Neural cell (in vitro differentiated cells): ENCODE measurements around the gene MOGAT2. TPM values are rescaled to one million over a fixed set of nuclear protein-coding genes. Genes with fewer than 3 reads are reported as not detected.

Experiments
- H2AFZ ChIP-seq: fragments of 200-600, 300-800 bp; sonication (generic), shearing (Covaris generic); 2 replicates; pipeline ENCODE4 v1.6.0; 2014; ENCODE audit warnings: low read depth, mild to moderate bottlenecking, antibody characterized with exemption, low read length, moderate library complexity
- H3F3A ChIP-seq: fragments of 200-600 bp; shearing (Covaris generic); 2 replicates; pipeline ENCODE4 v1.6.1; 2016; ENCODE audit warnings: mild to moderate bottlenecking, moderate library complexity, mixed read lengths, antibody characterized with exemption, low read length; ENCODE audit not compliant: insufficient read depth, poor library complexity, severe bottlenecking
- H3K27ac ChIP-seq: fragments of 200-600, 300-800 bp; sonication (generic), shearing (Covaris generic); 2 replicates; pipeline ENCODE4 v1.5.1; 2014; ENCODE audit warnings: mild to moderate bottlenecking, low read length, moderate library complexity
- H3K27me3 ChIP-seq: fragments of 300-800, 200-600 bp; sonication (generic), shearing (Covaris generic); 2 replicates; pipeline ENCODE4 v1.6.0; 2014; ENCODE audit warnings: mild to moderate bottlenecking, low read depth, low read length, moderate library complexity; ENCODE audit not compliant: insufficient read depth
- H3K36me3 ChIP-seq: fragments of 300-800, 200-600 bp; sonication (generic), shearing (Covaris generic); 2 replicates; pipeline ENCODE4 v1.5.1; 2014; ENCODE audit warnings: mild to moderate bottlenecking, antibody characterized with exemption, low read length, moderate library complexity; ENCODE audit not compliant: insufficient read depth
- H3K4me2 ChIP-seq: fragments of 300-800, 200-600 bp; sonication (generic), shearing (Covaris generic); 2 replicates; pipeline ENCODE4 v1.6.0; 2014; ENCODE audit warnings: mild to moderate bottlenecking, low read length
- H3K4me3 ChIP-seq: fragments of 300-800, 200-600 bp; sonication (generic), shearing (Covaris generic); 2 replicates; pipeline ENCODE4 v1.5.1; 2014; ENCODE audit warnings: mild to moderate bottlenecking, low read length, moderate library complexity
- H3K79me2 ChIP-seq: fragments of 200-600 bp; shearing (Covaris generic); replicated peaks from 2 replicates; pipeline ENCODE4 v1.6.0; 2014; ENCODE audit warnings: mild to moderate bottlenecking, low read length, moderate library complexity; ENCODE audit not compliant: insufficient read depth
- H3K9ac ChIP-seq: fragments of 300-800, 200-600 bp; sonication (generic), shearing (Covaris generic); 2 replicates; pipeline ENCODE4 v1.6.1; 2016; ENCODE audit warnings: mild to moderate bottlenecking, low read length, mixed read lengths
- H3K9me2 ChIP-seq: fragments of 200-600 bp; shearing (Covaris generic); 2 replicates; pipeline ENCODE4 v1.6.1; 2016; ENCODE audit warnings: mild to moderate bottlenecking, low read length, mixed read lengths; ENCODE audit not compliant: insufficient read depth
- H3K9me3 ChIP-seq: fragments of 200-600, 300-800 bp; sonication (generic), shearing (Covaris generic); 2 replicates; pipeline ENCODE4 v1.6.1; 2016; ENCODE audit warnings: mild to moderate bottlenecking, mixed run types, low read length, moderate library complexity, mixed read lengths
- H4K20me1 ChIP-seq: fragments of 200-600 bp; shearing (Covaris generic); 2 replicates; pipeline ENCODE4 v1.6.1; 2016; ENCODE audit warnings: mild to moderate bottlenecking, mixed run types; ENCODE audit not compliant: insufficient read depth
- CTCF ChIP-seq: fragments of 450-650 bp; IDR thresholded peaks from 2 replicates; pipeline ENCODE4 v1.5.1; 2014; ENCODE audit warnings: antibody characterized with exemption, mild to moderate bottlenecking, moderate library complexity; ENCODE audit not compliant: poor library complexity, severe bottlenecking
- EP300 ChIP-seq: fragments of 450-650 bp; conservative IDR thresholded peaks from 2 replicates; pipeline ENCODE4 v1.6.1; 2014; ENCODE audit warnings: antibody characterized with exemption, mild to moderate bottlenecking, moderate library complexity; ENCODE audit not compliant: poor library complexity, severe bottlenecking
- EZH2 ChIP-seq: fragments of 200-600, 300-800 bp; shearing (Covaris generic), sonication (generic); IDR thresholded peaks from 2 replicates; pipeline ENCODE4 v1.6.1; 2014; ENCODE audit warnings: antibody characterized with exemption, low read length, borderline replicate concordance, mild to moderate bottlenecking; ENCODE audit not compliant: insufficient read depth, poor library complexity, severe bottlenecking
- MXI1 ChIP-seq: fragments of 450-650 bp; conservative IDR thresholded peaks from 2 replicates; pipeline ENCODE4 v1.6.1; 2014; ENCODE audit warnings: antibody characterized with exemption, mild to moderate bottlenecking; ENCODE audit not compliant: poor library complexity, severe bottlenecking
- POLR2AphosphoS5 ChIP-seq: IDR thresholded peaks from 2 replicates; pipeline ENCODE4 v1.6.1; 2012
- RAD21 ChIP-seq: fragments of 450-650 bp; conservative IDR thresholded peaks from 2 replicates; pipeline ENCODE4 v1.6.1; 2014; ENCODE audit warnings: antibody characterized with exemption, mild to moderate bottlenecking, moderate library complexity
- REST ChIP-seq: IDR thresholded peaks from 2 replicates; pipeline ENCODE4 v1.6.1; 2012; ENCODE audit warnings: borderline replicate concordance
- SMC3 ChIP-seq: fragments of 450-650 bp; conservative IDR thresholded peaks from 2 replicates; pipeline ENCODE4 v1.6.1; 2014; ENCODE audit warnings: antibody characterized with exemption, mild to moderate bottlenecking, moderate library complexity; ENCODE audit not compliant: poor library complexity
- TAF1 ChIP-seq: IDR thresholded peaks from 2 replicates; pipeline ENCODE4 v1.6.1; 2012; ENCODE audit warnings: low read depth
- polyA plus RNA-seq: library from polyadenylated mRNA; depleted of rRNA; stranded (reverse); fragments of >200 nt; gene quantifications from 2 replicates; pipeline ENCODE4 v1.2.3, GENCODE V29; 2014

The MOGAT2 gene
- polyA plus RNA-seq, 1 donor from 2014 or later = not detected

- TF ChIP-seq RAD21 (no peak), POLR2AphosphoS5 (no peak), SMC3 (no peak)
- Histone ChIP-seq H3K79me2 (no peaks in the 10 kb centered on the region), H2AFZ (no peak overlapping the region), H3K36me3 (no peaks in the 10 kb centered on the region), H3K4me3 (peak overlapping the region; percentile 83), H3F3A (no peaks in the 10 kb centered on the region), H3K9me2 (no peaks in the 10 kb centered on the region), H3K9ac (no peak overlapping the region), H3K27ac (no peak overlapping the region), H3K27me3 (peaks cover 37% of the 10 kb centered on the region), H3K4me2 (peak overlapping the region; percentile 63), H3K9me3 (no peaks in the 10 kb centered on the region), H4K20me1 (no peaks in the 10 kb centered on the region)
These were observed 50.1 kb downstream of the MOGAT2 start for GRCh38 chr11:75767793-75768111.

- H3K9ac ChIP-seq = peak within 1 kb of the TSS; percentile 76
- H3K4me2 ChIP-seq = peak within 1 kb of the TSS; percentile 63
- H4K20me1 ChIP-seq = no peaks in the 10 kb centered on the region
- H3K9me2 ChIP-seq = no peaks in the 10 kb centered on the region
- H2AFZ ChIP-seq = peak within 1 kb of the TSS; percentile 73
- no peaks in the 10 kb centered on the region for H3K9me3 ChIP-seq
- peak; percentile 71 for TF ChIP-seq MXI1
- no peak for TF ChIP-seq REST
- peak; percentile 36 for TF ChIP-seq EP300
- TF ChIP-seq CTCF = peak; percentile 32
- peak; percentile 39 for TF ChIP-seq SMC3
- peak; percentile 45 for TF ChIP-seq RAD21
- no peak for TF ChIP-seq EZH2
- TF ChIP-seq TAF1 = no peak
- peak; percentile 30 for TF ChIP-seq POLR2AphosphoS5
- no peak within 1 kb of the TSS for H3K27ac ChIP-seq
- H3K27me3 ChIP-seq = peaks cover 37% of the 10 kb centered on the region
- peak within 1 kb of the TSS; percentile 83 for H3K4me3 ChIP-seq
- H3F3A ChIP-seq = no peaks in the 10 kb centered on the region
- H3K79me2 ChIP-seq = no peaks in the 10 kb centered on the region
- H3K36me3 ChIP-seq = no peaks in the 10 kb centered on the region
These were observed 50.7 kb downstream of the MOGAT2 start, which contains the start of gene DGAT2 for GRCh38 chr11:75768112-75768908. DGAT2 (plus strand) TSS chr11:75768778; CDS start chr11:75768992, 214 bp downstream.
